PC-3 (cell line): ENCODE results near the gene MIXL1. TPM values are rescaled to one million over a fixed set of nuclear protein-coding genes. Genes with fewer than 3 reads are reported as not detected.
"Not testable (repeated sequence)": the region's sequence is repeated elsewhere in the genome, so short reads cannot be mapped to it uniquely, and the experiment has no call there.

Source experiments
- ATAC-seq: fragments of 200-7000 bp; cut with Tn5 transposase; 2 replicates; pipeline ENCODE4 v1.9.1; 2020; ENCODE audit warnings: mild to moderate bottlenecking, moderate library complexity
- BruUV-seq: library from RNA; stranded (reverse); fragments of 400-500 nt; replicated peaks from 2 replicates; lab custom pipeline; 2021; lab: Mats Ljungman, UMichigan
- CTCF ChIA-PET: fragments of 300-600 bp; sonication (Branson Sonifier 250); formaldehyde crosslinking; loops from one replicate; lab custom pipeline; 2022; ENCODE audit warnings: antibody characterized with exemption; lab: Charles Lee
- POLR2A ChIA-PET: fragments of 300-600 bp; sonication (Branson Sonifier 250); formaldehyde crosslinking; loops from one replicate; lab custom pipeline; 2022; ENCODE audit warnings: antibody characterized with exemption; ENCODE audit not compliant: unreplicated experiment; lab: Charles Lee
- DNase-seq: peaks from one replicate; pipeline ENCODE4 v3.0.0-alpha.2; 2015
- H2AFZ ChIP-seq: fragments of 300-600 bp; sonication (generic); 2 replicates; pipeline ENCODE4 v1.6.0; 2016; ENCODE audit warnings: antibody characterized with exemption, low read length
- H3F3A ChIP-seq: fragments of 300-600 bp; sonication (generic); one replicate; pipeline ENCODE4 v1.6.0; 2017; ENCODE audit warnings: antibody characterized with exemption, low read length, control low read depth, mild to moderate bottlenecking; ENCODE audit not compliant: unreplicated experiment
- H3K27ac ChIP-seq: fragments of 300-600 bp; sonication (generic); 2 replicates; pipeline ENCODE4 v1.5.1; 2016; ENCODE audit warnings: mild to moderate bottlenecking, low read length
- H3K27me3 ChIP-seq: fragments of 300-600 bp; sonication (generic); 2 replicates; pipeline ENCODE4 v1.6.1; 2016; ENCODE audit warnings: low read length, mixed read lengths
- H3K36me3 ChIP-seq: fragments of 300-600 bp; sonication (generic); 2 replicates; pipeline ENCODE4 v1.6.1; 2016; ENCODE audit warnings: low read depth, mixed run types, low read length, mixed read lengths
- H3K4me1 ChIP-seq: fragments of 300-600 bp; sonication (generic); 2 replicates; pipeline ENCODE4 v1.5.1; 2016; ENCODE audit warnings: low read length; ENCODE audit not compliant: insufficient read depth
- H3K4me2 ChIP-seq: fragments of 300-600 bp; sonication (generic); 2 replicates; pipeline ENCODE4 v1.6.0; 2016; ENCODE audit warnings: low read length
- H3K4me3 ChIP-seq: fragments of 300-600 bp; sonication (generic); 2 replicates; pipeline ENCODE4 v1.5.1; 2016; ENCODE audit warnings: mild to moderate bottlenecking, low read length, mixed read lengths
- H3K79me2 ChIP-seq: fragments of 300-600 bp; sonication (generic); 2 replicates; pipeline ENCODE4 v1.6.1; 2017; ENCODE audit warnings: low read length, mixed read lengths
- H3K9ac ChIP-seq: fragments of 300-600 bp; sonication (generic); 2 replicates; pipeline ENCODE4 v1.6.0; 2016; ENCODE audit warnings: mild to moderate bottlenecking, low read length
- H3K9me2 ChIP-seq: fragments of 300-600 bp; sonication (generic); replicated peaks from 2 replicates; pipeline ENCODE4 v1.6.1; 2016; ENCODE audit warnings: mixed run types, low read length, mixed read lengths
- H3K9me3 ChIP-seq: fragments of 300-600 bp; sonication (generic); 2 replicates; pipeline ENCODE4 v1.6.1; 2016; ENCODE audit warnings: low read length, mixed read lengths
- H4K20me1 ChIP-seq: fragments of 300-600 bp; sonication (generic); 2 replicates; pipeline ENCODE4 v1.6.1; 2016; ENCODE audit warnings: low read length, mixed read lengths
- CTCF ChIP-seq: fragments of 300-600 bp; sonication (generic); conservative IDR thresholded peaks from 2 replicates; pipeline ENCODE4 v1.5.1; 2017; ENCODE audit warnings: antibody characterized with exemption, low read depth, mild to moderate bottlenecking, low read length
- EZH2 ChIP-seq: fragments of 300-600 bp; sonication (generic); IDR thresholded peaks from one replicate; pipeline ENCODE4 v1.6.1; 2017; ENCODE audit warnings: antibody characterized with exemption, mild to moderate bottlenecking, low read length; ENCODE audit not compliant: unreplicated experiment
- EZH2phosphoT487 ChIP-seq: fragments of 300-600 bp; sonication (generic); IDR thresholded peaks from 2 replicates; pipeline ENCODE4 v1.6.1; 2018; ENCODE audit warnings: mild to moderate bottlenecking, antibody characterized with exemption, low read length, borderline replicate concordance
- intact Hi-C: fragments of 100-400 bp; cut with micrococcal nuclease; formaldehyde crosslinking; loops from 2 replicates; pipeline ENCODE4 v1.9.0; 2023
- total RNA-seq: library from RNA; depleted of rRNA; stranded (reverse); fragments of >200 nt; gene quantifications from 2 replicates; pipeline ENCODE4 v1.2.3, GENCODE V29; 2014

Gene MIXL1
- total RNA-seq, 1 experiment from 2014 or later = not detected

- Histone ChIP-seq H4K20me1 (no peaks in the 10 kb centered on the region), H3K4me1 (no peaks in the 10 kb centered on the region), H3K27me3 (no peaks in the 10 kb centered on the region), H3K9ac (no peak overlapping the region), H3K9me2 (no peaks in the 10 kb centered on the region), H3K79me2 (no peaks in the 10 kb centered on the region), H3K36me3 (peaks cover 18% of the 10 kb centered on the region; the same call in 1 of the 2 replicates), H3K9me3 (no peaks in the 10 kb centered on the region), H3K4me2 (no peak overlapping the region), H3K4me3 (no peak overlapping the region), H3F3A (no peaks in the 10 kb centered on the region), H3K27ac (no peak overlapping the region), H2AFZ (no peak overlapping the region)
- ChIA-PET POLR2A (no interaction called here), CTCF (interaction anchor here (0.6 kb wide), 1 partner anchor 15 kb away, joined by 5 read pairs; no protein-coding TSS in a partner anchor)
- DNase-seq (no peak), ATAC-seq (no peak)
- intact Hi-C loops = no loop called here
- TF ChIP-seq EZH2 = no peak
- TF ChIP-seq EZH2phosphoT487 = no peak
- BruUV-seq = no TSS peak
Observed at GRCh38 chr1:226248091-226248490, 24.6 kb downstream of the MIXL1 start.

GRCh38 chr1:226248796-226249195 lies 25.3 kb downstream of the MIXL1 start:
- TF ChIP-seq CTCF (no peak), EZH2phosphoT487 (no peak), EZH2 (no peak)
- no peaks in the 10 kb centered on the region for H3K9me3 ChIP-seq
- no peaks in the 10 kb centered on the region for H4K20me1 ChIP-seq
- H3K79me2 ChIP-seq = no peaks in the 10 kb centered on the region
- H3K4me1 ChIP-seq = no peaks in the 10 kb centered on the region
- intact Hi-C loops = no loop called here
- H3K9me2 ChIP-seq = no peaks in the 10 kb centered on the region
- peaks cover 20% of the 10 kb centered on the region; the same call in 1 of the 2 replicates for H3K36me3 ChIP-seq
- no peak overlapping the region for H3K9ac ChIP-seq
- no peak for DNase-seq
- no peak overlapping the region for H2AFZ ChIP-seq
- no peak overlapping the region for H3K4me3 ChIP-seq
- no peak for ATAC-seq
- H3K27ac ChIP-seq = no peak overlapping the region
- no peaks in the 10 kb centered on the region for H3F3A ChIP-seq
- BruUV-seq = no TSS peak
- no peak overlapping the region for H3K4me2 ChIP-seq
- no peaks in the 10 kb centered on the region for H3K27me3 ChIP-seq
- ChIA-PET CTCF (no interaction called here), POLR2A (no interaction called here)

- no peaks in the 10 kb centered on the region for H3K9me3 ChIP-seq
- H3F3A ChIP-seq = no peaks in the 10 kb centered on the region
- ChIA-PET CTCF (no interaction called here), POLR2A (no interaction called here)
- peaks cover 19% of the 10 kb centered on the region for H3K36me3 ChIP-seq
- H3K4me3 ChIP-seq = no peak overlapping the region
- H3K4me1 ChIP-seq = no peaks in the 10 kb centered on the region
- H2AFZ ChIP-seq = no peak overlapping the region
- TF ChIP-seq EZH2 (no peak), EZH2phosphoT487 (no peak), CTCF (no peak)
- H3K4me2 ChIP-seq = no peak overlapping the region
- H3K9ac ChIP-seq = no peak overlapping the region
- no peak for ATAC-seq
- no peaks in the 10 kb centered on the region for H3K79me2 ChIP-seq
- intact Hi-C loops = no loop called here
- BruUV-seq = no TSS peak
- no peak overlapping the region for H3K27ac ChIP-seq
- no peaks in the 10 kb centered on the region for H3K27me3 ChIP-seq
- H3K9me2 ChIP-seq = no peaks in the 10 kb centered on the region
- H4K20me1 ChIP-seq = no peaks in the 10 kb centered on the region
- no peak for DNase-seq
Observed at GRCh38 chr1:226250511-226250910, 27.0 kb downstream of the MIXL1 start.

- intact Hi-C loops, DNase-seq, H3K4me1 ChIP-seq, H2AFZ ChIP-seq, CTCF ChIA-PET, ATAC-seq, H4K20me1 ChIP-seq, POLR2A ChIA-PET, H3K9me3 ChIP-seq, H3K79me2 ChIP-seq, H3K27ac ChIP-seq, H3K4me3 ChIP-seq, H3F3A ChIP-seq, H3K9me2 ChIP-seq, H3K9ac ChIP-seq, BruUV-seq, H3K4me2 ChIP-seq, H3K27me3 ChIP-seq: not testable (repeated sequence)
- H3K36me3 ChIP-seq = peaks cover 22% of the 10 kb centered on the region
Observed at GRCh38 chr1:226252841-226253240, 29.4 kb downstream of the MIXL1 start.
